Measurements from ENCODE around the gene ZNF783. TPM values are rescaled to one million over a fixed set of nuclear protein-coding genes. Genes with fewer than 3 reads are reported as not detected.

The ZNF783 gene
- total RNA-seq, 2 donors from 2014 or later = 28.4 to 32.4 TPM

- peaks cover 8% of the 10 kb centered on the region for H3K27me3 Mint-ChIP-seq (ENCODE audit: low read depth)
- DNase-seq (no peak), ATAC-seq (replicated peaks in 1 of 2) (no peak)
- peaks cover 0 to 4% of the 10 kb centered on the region in 2 donors for H3K36me3 Mint-ChIP-seq (ENCODE audit: insufficient read depth in 2 of 2)
- peaks cover 0 to 3% of the 10 kb centered on the region in 2 donors for H3K9me3 Mint-ChIP-seq
- peaks cover 9% of the 10 kb centered on the region for H3K4me1 Mint-ChIP-seq (ENCODE audit: low read depth)
- no peak overlapping the region for H3K4me3 Mint-ChIP-seq
- H3K27ac Mint-ChIP-seq = no peak overlapping the region
These were observed 40.2 kb downstream of the ZNF783 start for GRCh38 chr7:149302222-149302621.

GRCh38 chr7:149302865-149303264 is 40.9 kb downstream of the ZNF783 start:
- Mint-ChIP-seq H3K27me3 (ENCODE audit: low read depth) (peaks cover 8% of the 10 kb centered on the region), H3K36me3 (ENCODE audit: insufficient read depth in 2 of 2) (peaks cover 0 to 3% of the 10 kb centered on the region in 2 donors), H3K4me3 (no peak overlapping the region), H3K27ac (no peak overlapping the region), H3K4me1 (ENCODE audit: low read depth) (peaks cover 6% of the 10 kb centered on the region), H3K9me3 (peaks cover 0 to 3% of the 10 kb centered on the region in 2 donors)
- DNase-seq = no peak
- no peak for ATAC-seq (replicated peaks in 1 of 2)

- ATAC-seq (replicated peaks in 1 of 2) = no peak
- Mint-ChIP-seq H3K36me3 (ENCODE audit: insufficient read depth in 2 of 2) (no peaks in the 10 kb centered on the region), H3K4me3 (no peak overlapping the region), H3K27me3 (ENCODE audit: low read depth) (peaks cover 8% of the 10 kb centered on the region), H3K4me1 (ENCODE audit: low read depth) (peaks cover 6% of the 10 kb centered on the region), H3K27ac (no peak overlapping the region), H3K9me3 (no peaks in the 10 kb centered on the region)
- no peak for DNase-seq
These were observed 42.0 kb downstream of the ZNF783 start for GRCh38 chr7:149304006-149304405.

GRCh38 chr7:149306854-149307253 is 44.9 kb downstream of the ZNF783 start:
- Mint-ChIP-seq H3K4me3 (no peak overlapping the region), H3K27me3 (ENCODE audit: low read depth) (peaks cover 8% of the 10 kb centered on the region), H3K9me3 (peaks cover 3 to 5% of the 10 kb centered on the region in 2 donors), H3K4me1 (ENCODE audit: low read depth) (no peaks in the 10 kb centered on the region), H3K27ac (no peak overlapping the region), H3K36me3 (ENCODE audit: insufficient read depth in 2 of 2) (peaks cover 4 to 6% of the 10 kb centered on the region in 2 donors)
- ATAC-seq (replicated peaks in 1 of 2) (no peak), DNase-seq (no peak)

GRCh38 chr7:149307775-149308501 is 45.9 kb downstream of the ZNF783 start:
- H3K27me3 Mint-ChIP-seq (ENCODE audit: low read depth) = peaks cover 8% of the 10 kb centered on the region
- H3K4me3 Mint-ChIP-seq = no peak overlapping the region
- H3K27ac Mint-ChIP-seq = no peak overlapping the region
- DNase-seq (no peak), ATAC-seq (replicated peaks in 1 of 2) (no peak)
- H3K9me3 Mint-ChIP-seq = peaks cover 3 to 5% of the 10 kb centered on the region in 2 donors
- no peaks in the 10 kb centered on the region for H3K4me1 Mint-ChIP-seq (ENCODE audit: low read depth)
- H3K36me3 Mint-ChIP-seq (ENCODE audit: insufficient read depth in 2 of 2) = peaks cover 4 to 6% of the 10 kb centered on the region in 2 donors

- Mint-ChIP-seq H3K4me1 (ENCODE audit: low read depth) (no peaks in the 10 kb centered on the region), H3K27ac (no peak overlapping the region), H3K4me3 (no peak overlapping the region), H3K36me3 (ENCODE audit: insufficient read depth in 2 of 2) (peaks cover 4 to 6% of the 10 kb centered on the region in 2 donors), H3K27me3 (ENCODE audit: low read depth) (peaks cover 8% of the 10 kb centered on the region), H3K9me3 (peaks cover 3 to 6% of the 10 kb centered on the region in 2 donors)
- DNase-seq = no peak
- ATAC-seq (replicated peaks in 1 of 2) = peak; percentile 55 to 66
These were observed 48.3 kb downstream of the ZNF783 start for GRCh38 chr7:149310113-149310836.

GRCh38 chr7:149310990-149311573 is 49.1 kb downstream of the ZNF783 start:
- Mint-ChIP-seq H3K36me3 (ENCODE audit: insufficient read depth in 2 of 2) (peaks cover 4 to 6% of the 10 kb centered on the region in 2 donors), H3K4me1 (ENCODE audit: low read depth) (no peaks in the 10 kb centered on the region), H3K4me3 (no peak overlapping the region), H3K9me3 (peaks cover 3 to 8% of the 10 kb centered on the region in 2 donors), H3K27me3 (ENCODE audit: low read depth) (peaks cover 3% of the 10 kb centered on the region), H3K27ac (no peak overlapping the region)
- ATAC-seq (replicated peaks in 1 of 2) = no peak
- no peak for DNase-seq

- Mint-ChIP-seq H3K27ac (no peak overlapping the region), H3K4me1 (ENCODE audit: low read depth) (peaks cover 12% of the 10 kb centered on the region), H3K36me3 (ENCODE audit: insufficient read depth in 2 of 2) (peaks cover 4 to 6% of the 10 kb centered on the region in 2 donors)
These were observed 52.0 kb downstream of the ZNF783 start for GRCh38 chr7:149313981-149314380.

GRCh38 chr7:149316606-149317005 is 54.6 kb downstream of the ZNF783 start:
- peaks cover 20% of the 10 kb centered on the region for H3K4me1 Mint-ChIP-seq (ENCODE audit: low read depth)
- ATAC-seq (replicated peaks in 1 of 2) (peak; percentile 30 to 45), DNase-seq (no peak)
- H3K4me3 Mint-ChIP-seq = no peak overlapping the region
- H3K27me3 Mint-ChIP-seq (ENCODE audit: low read depth) = peaks cover 7% of the 10 kb centered on the region
- no peak overlapping the region for H3K27ac Mint-ChIP-seq
- peaks cover 0 to 2% of the 10 kb centered on the region in 2 donors for H3K36me3 Mint-ChIP-seq (ENCODE audit: insufficient read depth in 2 of 2)
- peaks cover 0 to 7% of the 10 kb centered on the region in 2 donors for H3K9me3 Mint-ChIP-seq

More at GRCh38 chr7:149313981-149314380, 52.0 kb downstream of the ZNF783 start:
- ATAC-seq (replicated peaks in 1 of 2) (no peak), DNase-seq (no peak)
- Mint-ChIP-seq H3K9me3 (peaks cover 3 to 10% of the 10 kb centered on the region in 2 donors), H3K4me3 (no peak overlapping the region), H3K27me3 (ENCODE audit: low read depth) (peaks cover 7% of the 10 kb centered on the region)

- DNase-seq (no peak), ATAC-seq (replicated peaks in 1 of 2) (no peak)
- H3K36me3 Mint-ChIP-seq (ENCODE audit: insufficient read depth in 2 of 2) = peaks cover 2 to 4% of the 10 kb centered on the region in 2 donors
- peaks cover 0 to 7% of the 10 kb centered on the region in 2 donors for H3K9me3 Mint-ChIP-seq
- peaks cover 7% of the 10 kb centered on the region for H3K27me3 Mint-ChIP-seq (ENCODE audit: low read depth)
- peaks cover 29% of the 10 kb centered on the region for H3K4me1 Mint-ChIP-seq (ENCODE audit: low read depth)
- no peak overlapping the region for H3K27ac Mint-ChIP-seq
- no peak overlapping the region for H3K4me3 Mint-ChIP-seq
These were observed 55.5 kb downstream of the ZNF783 start for GRCh38 chr7:149317496-149317895.

GRCh38 chr7:149317986-149318672 is 56.1 kb downstream of the ZNF783 start:
- H3K4me1 Mint-ChIP-seq (ENCODE audit: low read depth) = peaks cover 30% of the 10 kb centered on the region
- ATAC-seq (replicated peaks in 1 of 2) (peak in 1 of 2 donors; percentile 22), DNase-seq (peak in 1 of 2 donors; percentile 24)
- H3K4me3 Mint-ChIP-seq = no peak overlapping the region
- H3K27ac Mint-ChIP-seq = no peak overlapping the region
- H3K36me3 Mint-ChIP-seq (ENCODE audit: insufficient read depth in 2 of 2) = peaks cover 2 to 4% of the 10 kb centered on the region in 2 donors
- H3K27me3 Mint-ChIP-seq (ENCODE audit: low read depth) = peaks cover 7% of the 10 kb centered on the region
- peaks cover 0 to 7% of the 10 kb centered on the region in 2 donors for H3K9me3 Mint-ChIP-seq

- no peak for DNase-seq
- ATAC-seq (replicated peaks in 1 of 2) = no peak
- Mint-ChIP-seq H3K36me3 (ENCODE audit: insufficient read depth in 2 of 2) (peaks cover 2 to 4% of the 10 kb centered on the region in 2 donors), H3K27ac (no peak overlapping the region), H3K27me3 (ENCODE audit: low read depth) (peaks cover 7% of the 10 kb centered on the region), H3K9me3 (peaks cover 0 to 7% of the 10 kb centered on the region in 2 donors), H3K4me1 (ENCODE audit: low read depth) (peaks cover 30% of the 10 kb centered on the region), H3K4me3 (no peak overlapping the region)
These were observed 57.4 kb downstream of the ZNF783 start for GRCh38 chr7:149319376-149319775.

Measured in activated T-cell treated with anti-CD3 and anti-CD28 coated beads, Interleukin-2, amount 50 U/mL, for 72 hours (primary cell).